Amniotic stem cell (primary cell): ENCODE results near the gene XPNPEP2.

Experiments
- DNase-seq: peaks from one replicate; lab custom pipeline; 2025; lab: John Stamatoyannopoulos, UW

The XPNPEP2 gene

DNA sequence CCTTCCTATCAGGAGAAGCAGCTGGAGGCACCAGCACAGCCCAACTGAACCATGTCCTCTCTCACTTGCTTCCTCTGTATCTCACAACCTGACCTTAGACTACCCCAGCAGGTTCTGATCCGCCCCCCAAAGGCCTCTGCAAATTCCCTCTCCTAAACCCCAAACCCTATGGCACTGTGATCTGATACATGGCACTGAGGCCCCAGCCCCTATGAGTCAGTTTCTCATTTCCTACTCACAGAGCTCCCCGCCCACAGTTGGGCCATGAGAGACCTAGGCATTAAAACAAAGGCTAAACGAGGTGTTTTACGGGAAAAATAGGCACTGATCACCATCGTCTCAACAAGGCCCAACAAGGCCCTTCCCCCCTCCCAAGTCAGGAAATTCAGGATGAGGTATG lies 60.1 kb downstream of the XPNPEP2 start:
- DNase-seq: no peak

GRCh38 chrX:129800186-129800585 lies 61.4 kb downstream of the XPNPEP2 start:
- no peak for DNase-seq

- DNase-seq: no peak
These were observed 64.1 kb downstream of the XPNPEP2 start for GRCh38 chrX:129802863-129803262.

- DNase-seq: no peak
These were observed 66.0 kb downstream of the XPNPEP2 start for GRCh38 chrX:129804806-129805205.

GRCh38 chrX:129808158-129808828 lies 69.5 kb downstream of the XPNPEP2 start:
- DNase-seq: no peak

GRCh38 chrX:129808829-129809796 lies 70.3 kb downstream of the XPNPEP2 start:
- no peak for DNase-seq

- DNase-seq: no peak
These were observed 75.0 kb downstream of the XPNPEP2 start for GRCh38 chrX:129813662-129814368.

- no peak for DNase-seq
These were observed 79.3 kb downstream of the XPNPEP2 start for GRCh38 chrX:129818123-129818522.
